NK-92 treated with Interleukin-12 subunit alpha and Interleukin-12 subunit beta, amount 100 ng/mL, for 24 hours (cell line): ENCODE measurements around the gene RRP9.
"Not testable (repeated sequence)": the region's sequence is repeated elsewhere in the genome, so short reads cannot be mapped to it uniquely, and the experiment has no call there.

ENCODE experiments used
- DNase-seq: peaks from one replicate; lab custom pipeline; 2025; lab: John Stamatoyannopoulos, UW

RRP9 gene

GRCh38 chr3:51938780-51939425 is 2.8 kb downstream of the RRP9 start:
- no peak for DNase-seq

GRCh38 chr3:51937611-51938450 is 3.9 kb downstream of the RRP9 start:
- DNase-seq = no peak

- DNase-seq = no peak
Measured at GRCh38 chr3:51937014-51937413, 4.7 kb downstream of the RRP9 start.

GRCh38 chr3:51935886-51936755 is 5.6 kb downstream of the RRP9 start:
- no peak for DNase-seq

GRCh38 chr3:51934991-51935885 is 6.5 kb downstream of the RRP9 start:
- DNase-seq = no peak

- no peak for DNase-seq
Measured at GRCh38 chr3:51934139-51934850, 7.4 kb downstream of the RRP9 start.

GRCh38 chr3:51933471-51934138 is 8.1 kb downstream of the RRP9 start:
- DNase-seq = no peak

- no peak for DNase-seq
Measured at GRCh38 chr3:51932471-51933370, 9.0 kb downstream of the RRP9 start.

- no peak for DNase-seq
Measured at GRCh38 chr3:51931756-51932155, 9.9 kb downstream of the RRP9 start.

- DNase-seq = no peak
Measured at GRCh38 chr3:51930439-51930838, 11.3 kb downstream of the RRP9 start.

GRCh38 chr3:51929420-51930003 is 12.2 kb downstream of the RRP9 start:
- no peak for DNase-seq

- DNase-seq = not testable (repeated sequence)
Measured at GRCh38 chr3:51928981-51929380, 12.7 kb downstream of the RRP9 start.

GRCh38 chr3:51928438-51928837 is 13.3 kb downstream of the RRP9 start:
- DNase-seq = no peak

- no peak for DNase-seq
Measured at GRCh38 chr3:51927061-51927977, 14.4 kb downstream of the RRP9 start.

- DNase-seq = no peak
Measured at GRCh38 chr3:51921081-51921578, 20.6 kb downstream of the RRP9 start.

- DNase-seq = no peak
Measured at GRCh38 chr3:51916418-51916817, 25.3 kb downstream of the RRP9 start.

GRCh38 chr3:51908026-51908425 is 33.7 kb downstream of the RRP9 start:
- DNase-seq = no peak
